HepG2 (cell line): ENCODE measurements around the gene COPS7B. TPM values are rescaled to one million over a fixed set of nuclear protein-coding genes. Genes with fewer than 3 reads are reported as not detected.

Experiments used
- AHR ChIP-seq: IDR thresholded peaks from 2 replicates; pipeline ENCODE4 v1.6.1; 2018; ENCODE audit warnings: missing genetic modification reagents, missing compliant biosample characterization
- ARHGAP35 ChIP-seq: sonication (generic); formaldehyde crosslinking; IDR thresholded peaks from 2 replicates; pipeline ENCODE4 v1.9.0; 2022; ENCODE audit warnings: mild to moderate bottlenecking, inconsistent platforms, moderate library complexity, missing genetic modification reagents, borderline replicate concordance
- EEA1 ChIP-seq: sonication (generic); formaldehyde crosslinking; IDR thresholded peaks from 2 replicates; pipeline ENCODE4 v1.5.1; 2020; ENCODE audit warnings: mild to moderate bottlenecking, missing genetic modification reagents, borderline replicate concordance
- ESRRA ChIP-seq: sonication (generic); formaldehyde crosslinking; IDR thresholded peaks from 2 replicates; pipeline ENCODE4 v1.5.1; 2020; ENCODE audit warnings: mild to moderate bottlenecking, low read depth, missing genetic modification reagents
- GTF3A ChIP-seq: sonication (generic); formaldehyde crosslinking; conservative IDR thresholded peaks from 2 replicates; pipeline ENCODE4 v1.4.0; 2020; ENCODE audit warnings: mild to moderate bottlenecking, missing genetic modification reagents
- KDM2A ChIP-seq: sonication (generic); formaldehyde crosslinking; IDR thresholded peaks from 2 replicates; pipeline ENCODE4 v1.4.0; 2020; ENCODE audit warnings: low read depth, missing genetic modification reagents, borderline replicate concordance
- MNT ChIP-seq: fragments of 450-650 bp; IDR thresholded peaks from 2 replicates; pipeline ENCODE4 v1.6.1; 2016
- MTF1 ChIP-seq: sonication (generic); formaldehyde crosslinking; IDR thresholded peaks from 2 replicates; pipeline ENCODE4 v1.5.0; 2020; ENCODE audit warnings: missing genetic modification reagents
- MXD4 ChIP-seq: IDR thresholded peaks from 2 replicates; pipeline ENCODE4 v1.6.1; 2016; ENCODE audit warnings: mild to moderate bottlenecking, missing biosample characterization, missing genetic modification reagents
- NFYC ChIP-seq: IDR thresholded peaks from 2 replicates; pipeline ENCODE4 v1.6.1; 2016; ENCODE audit warnings: missing genetic modification reagents, missing compliant biosample characterization
- NR2F2 ChIP-seq: IDR thresholded peaks from 2 replicates; pipeline ENCODE4 v1.6.1; 2012; ENCODE audit warnings: low read depth, inconsistent platforms, borderline replicate concordance
- PHB2 ChIP-seq: fragments of 450-650 bp; IDR thresholded peaks from 2 replicates; pipeline ENCODE4 v1.6.1; 2018; ENCODE audit not compliant: partially characterized antibody
- SNAPC5 ChIP-seq: sonication (generic); formaldehyde crosslinking; IDR thresholded peaks from 2 replicates; pipeline ENCODE4 v1.8.1; 2023; ENCODE audit warnings: mild to moderate bottlenecking, missing genetic modification reagents, borderline replicate concordance
- ZNF12 ChIP-seq: sonication (generic); formaldehyde crosslinking; IDR thresholded peaks from 2 replicates; pipeline ENCODE4 v1.5.0; 2020; ENCODE audit warnings: missing genetic modification reagents
- ZNF484 ChIP-seq: sonication (generic); formaldehyde crosslinking; IDR thresholded peaks from 2 replicates; pipeline ENCODE4 v1.5.1; 2020; ENCODE audit warnings: mild to moderate bottlenecking, low read depth, missing genetic modification reagents, borderline replicate concordance
- ZNF512 ChIP-seq: sonication (generic); formaldehyde crosslinking; IDR thresholded peaks from 2 replicates; pipeline ENCODE4 v1.4.0; 2020; ENCODE audit warnings: mild to moderate bottlenecking, missing genetic modification reagents
- polyA plus RNA-seq, 8 experiments: library from polyadenylated mRNA; depleted of rRNA in 3 of 8; stranded (reverse) in 7 of 8; unstranded in 1 of 8; fragments of >200 nt; fragmentation: Illumina TruSeq in 4 of 8; extraction: Trizol in 4 of 8; gene quantifications; 2 replicates each; pipeline versions ENCODE4 v1.2.1 to v1.2.3, GENCODE V29; 2011 to 2016; ENCODE audit warnings: low read depth in 4 of 8, missing spikeins in 1 of 8, mixed read lengths in 1 of 8; ENCODE audit not compliant: insufficient read depth in 1 of 8
- total RNA-seq, 5 experiments: library from RNA; depleted of rRNA; stranded (reverse); fragments of >200 nt; fragmentation: Illumina TruSeq; extraction: Trizol; gene quantifications; 2 replicates each; pipeline ENCODE4 v1.2.3, GENCODE V29; 2016; ENCODE audit warnings: low read depth in 1 of 5
- TF ChIP-seq, protein P1 (sequence below): sonication (generic); formaldehyde crosslinking; IDR thresholded peaks from 2 replicates; pipeline ENCODE4 v1.5.0; 2020; ENCODE audit warnings: missing genetic modification reagents, mild to moderate bottlenecking, borderline replicate concordance
- TF ChIP-seq, protein P2 (sequence below): IDR thresholded peaks from 2 replicates; pipeline ENCODE4 v1.6.1; 2018; ENCODE audit warnings: missing genetic modification reagents
- TF ChIP-seq, protein P3 (sequence below): sonication (generic); formaldehyde crosslinking; IDR thresholded peaks from 2 replicates; pipeline ENCODE4 v1.4.0; 2020; ENCODE audit warnings: missing genetic modification reagents
- TF ChIP-seq, protein P4 (sequence below): IDR thresholded peaks from 2 replicates; pipeline ENCODE4 v1.6.1; 2018; ENCODE audit warnings: missing genetic modification reagents, mild to moderate bottlenecking, missing compliant biosample characterization

Gene COPS7B
- total and polyA plus RNA-seq, 2 of the 13 experiments (the other 11 are each of a cell fraction or from before 2014, with no cell fraction given) = 30.6 to 62.7 TPM

DNA sequence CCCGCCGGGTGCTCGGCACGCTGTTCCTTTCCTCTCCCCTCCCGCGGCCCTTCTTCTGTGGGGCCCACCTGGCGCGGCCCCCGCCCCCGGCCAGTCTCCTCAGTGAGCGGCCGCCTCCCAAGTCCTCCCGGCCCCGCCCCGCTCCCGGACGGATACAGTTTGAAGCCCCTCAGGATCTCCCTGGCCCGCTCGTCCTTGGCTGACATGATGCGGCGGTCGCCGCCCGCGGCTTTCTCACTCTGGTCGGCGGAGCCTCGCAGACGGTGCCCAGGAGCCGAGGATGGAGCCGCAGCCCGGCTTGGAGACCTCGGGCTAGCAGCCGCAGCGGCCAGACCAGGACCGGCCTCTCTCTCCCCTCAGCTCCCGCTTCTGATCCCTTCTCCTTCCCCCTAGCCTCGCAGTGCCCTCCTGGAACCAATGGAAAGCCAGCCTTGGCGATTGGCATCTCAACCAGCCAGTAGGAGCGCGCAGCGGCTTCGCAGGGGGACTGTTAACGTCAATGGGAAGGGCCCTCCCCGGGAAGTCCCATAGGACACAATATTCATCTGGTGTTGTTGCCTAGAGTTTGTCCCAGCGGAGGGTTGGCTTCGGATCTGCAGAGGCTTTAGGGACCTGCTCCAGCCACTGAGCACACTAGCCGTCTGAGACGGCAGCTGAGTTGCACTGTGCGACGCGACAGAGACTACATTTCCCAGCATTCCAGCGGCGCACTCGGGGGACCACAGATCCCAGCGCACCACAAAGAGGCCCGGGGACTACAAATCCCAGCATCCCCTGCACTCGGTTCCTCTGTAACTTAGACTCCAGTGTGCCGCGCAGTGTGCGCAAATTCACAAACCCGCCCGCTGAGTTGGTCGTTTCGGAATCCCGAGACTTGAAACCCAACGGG is 5.1 kb upstream of the COPS7B start, which contains the start of gene PDE6D (continued):
- TF ChIP-seq, protein P1, sequence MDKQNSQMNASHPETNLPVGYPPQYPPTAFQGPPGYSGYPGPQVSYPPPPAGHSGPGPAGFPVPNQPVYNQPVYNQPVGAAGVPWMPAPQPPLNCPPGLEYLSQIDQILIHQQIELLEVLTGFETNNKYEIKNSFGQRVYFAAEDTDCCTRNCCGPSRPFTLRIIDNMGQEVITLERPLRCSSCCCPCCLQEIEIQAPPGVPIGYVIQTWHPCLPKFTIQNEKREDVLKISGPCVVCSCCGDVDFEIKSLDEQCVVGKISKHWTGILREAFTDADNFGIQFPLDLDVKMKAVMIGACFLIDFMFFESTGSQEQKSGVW = no peak
- TF ChIP-seq NR2F2 (0 out of 2 replicates have a peak, but pooled peaks have one; percentile 32), KDM2A (peak; percentile 91), ESRRA (CRISPR knock-in tag) (peak; percentile 20), ZNF484 (no peak), ARHGAP35 (CRISPR knock-in tag) (0 out of 2 replicates have a peak, but pooled peaks have one; percentile 62), ZNF512 (CRISPR knock-in tag) (no peak), MNT (no peak), EEA1 (CRISPR knock-in tag) (0 out of 2 replicates have a peak, but pooled peaks have one; percentile 33), ZNF12 (CRISPR knock-in tag) (peak; percentile 48; the same call in 1 of the 2 replicates), SNAPC5 (CRISPR knock-in tag) (no peak), MXD4 (CRISPR knock-in tag) (peak; percentile 72; the same call in 1 of the 2 replicates), MTF1 (CRISPR knock-in tag) (no peak; the same call in 1 of the 2 replicates), AHR (CRISPR knock-in tag) (no peak; the same call in 1 of the 2 replicates), PHB2 (no peak), GTF3A (CRISPR knock-in tag) (peak; percentile 90; the same call in 1 of the 2 replicates), NFYC (CRISPR knock-in tag) (peak; percentile 100)
- TF ChIP-seq, protein P2, sequence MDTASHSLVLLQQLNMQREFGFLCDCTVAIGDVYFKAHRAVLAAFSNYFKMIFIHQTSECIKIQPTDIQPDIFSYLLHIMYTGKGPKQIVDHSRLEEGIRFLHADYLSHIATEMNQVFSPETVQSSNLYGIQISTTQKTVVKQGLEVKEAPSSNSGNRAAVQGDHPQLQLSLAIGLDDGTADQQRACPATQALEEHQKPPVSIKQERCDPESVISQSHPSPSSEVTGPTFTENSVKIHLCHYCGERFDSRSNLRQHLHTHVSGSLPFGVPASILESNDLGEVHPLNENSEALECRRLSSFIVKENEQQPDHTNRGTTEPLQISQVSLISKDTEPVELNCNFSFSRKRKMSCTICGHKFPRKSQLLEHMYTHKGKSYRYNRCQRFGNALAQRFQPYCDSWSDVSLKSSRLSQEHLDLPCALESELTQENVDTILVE (CRISPR knock-in tag) = peak; percentile 84; the same call in 1 of the 2 replicates
- TF ChIP-seq, protein P3, sequence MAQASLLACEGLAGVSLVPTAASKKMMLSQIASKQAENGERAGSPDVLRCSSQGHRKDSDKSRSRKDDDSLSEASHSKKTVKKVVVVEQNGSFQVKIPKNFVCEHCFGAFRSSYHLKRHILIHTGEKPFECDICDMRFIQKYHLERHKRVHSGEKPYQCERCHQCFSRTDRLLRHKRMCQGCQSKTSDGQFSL (CRISPR knock-in tag) = peak; percentile 27; the same call in 1 of the 2 replicates
- TF ChIP-seq, protein P4, sequence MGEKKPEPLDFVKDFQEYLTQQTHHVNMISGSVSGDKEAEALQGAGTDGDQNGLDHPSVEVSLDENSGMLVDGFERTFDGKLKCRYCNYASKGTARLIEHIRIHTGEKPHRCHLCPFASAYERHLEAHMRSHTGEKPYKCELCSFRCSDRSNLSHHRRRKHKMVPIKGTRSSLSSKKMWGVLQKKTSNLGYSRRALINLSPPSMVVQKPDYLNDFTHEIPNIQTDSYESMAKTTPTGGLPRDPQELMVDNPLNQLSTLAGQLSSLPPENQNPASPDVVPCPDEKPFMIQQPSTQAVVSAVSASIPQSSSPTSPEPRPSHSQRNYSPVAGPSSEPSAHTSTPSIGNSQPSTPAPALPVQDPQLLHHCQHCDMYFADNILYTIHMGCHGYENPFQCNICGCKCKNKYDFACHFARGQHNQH (CRISPR knock-in tag) = no peak; the same call in 1 of the 2 replicates
